OCI-LY7 (cell line): ENCODE data around the gene KIF22.
"Not testable (repeated sequence)": the region's sequence is repeated elsewhere in the genome, so short reads cannot be mapped to it uniquely, and the experiment has no call there.

Source experiments
- CTCF ChIP-seq: fragments of 200-600 bp; sonication (generic); conservative IDR thresholded peaks from 2 replicates; pipeline ENCODE4 v1.5.1; 2014; ENCODE audit warnings: mild to moderate bottlenecking, antibody characterized with exemption, low read length, moderate library complexity, mixed read lengths
- EZH2phosphoT487 ChIP-seq: fragments of 200-600 bp; sonication (generic); IDR thresholded peaks from 2 replicates; pipeline ENCODE4 v1.6.1; 2018; ENCODE audit warnings: low read depth, borderline replicate concordance, mild to moderate bottlenecking, mixed run types, antibody characterized with exemption, low read length, moderate library complexity, mixed read lengths

- not testable (repeated sequence) for TF ChIP-seq CTCF, EZH2phosphoT487
These were observed 33.5 kb upstream of the KIF22 start for GRCh38 chr16:29757086-29757485.
